Inferior parietal cortex (tissue), 1 donor: ENCODE data around the gene KLHL29.
A peak's percentile ranks its signal among the peaks of the same experiment; 100 is the strongest.

Experiments
- DNase-seq: peaks from one replicate; pipeline ENCODE4 v3.0.0-alpha.2; 2016; ENCODE audit errors: extremely low spot score

KLHL29 gene

GRCh38 chr2:23629772-23630480 is 244.9 kb downstream of the KLHL29 start:
- no peak for DNase-seq

- no peak for DNase-seq
These were observed 246.0 kb downstream of the KLHL29 start for GRCh38 chr2:23630961-23631360.

GRCh38 chr2:23631389-23631788 is 246.4 kb downstream of the KLHL29 start:
- DNase-seq: no peak

- DNase-seq: no peak
These were observed 247.4 kb downstream of the KLHL29 start for GRCh38 chr2:23632386-23632785.

- no peak for DNase-seq
These were observed 247.9 kb downstream of the KLHL29 start for GRCh38 chr2:23632831-23633395.

GRCh38 chr2:23633966-23634365 is 249.0 kb downstream of the KLHL29 start:
- DNase-seq: no peak

GRCh38 chr2:23635442-23636340 is 250.7 kb downstream of the KLHL29 start:
- no peak for DNase-seq

- no peak for DNase-seq
These were observed 251.4 kb downstream of the KLHL29 start for GRCh38 chr2:23636426-23636825.

- DNase-seq: no peak
These were observed 252.2 kb downstream of the KLHL29 start for GRCh38 chr2:23637011-23637778.

- no peak for DNase-seq
These were observed 254.5 kb downstream of the KLHL29 start for GRCh38 chr2:23639406-23639982.

GRCh38 chr2:23640711-23641110 is 255.7 kb downstream of the KLHL29 start:
- DNase-seq: no peak

GRCh38 chr2:23642516-23642915 is 257.5 kb downstream of the KLHL29 start:
- no peak for DNase-seq

GRCh38 chr2:23645230-23645808 is 260.3 kb downstream of the KLHL29 start:
- no peak for DNase-seq

GRCh38 chr2:23647563-23647962 is 262.6 kb downstream of the KLHL29 start:
- no peak for DNase-seq

- no peak for DNase-seq
These were observed 264.3 kb downstream of the KLHL29 start for GRCh38 chr2:23649303-23649702.

- no peak for DNase-seq
These were observed 264.8 kb downstream of the KLHL29 start for GRCh38 chr2:23649819-23650218.

- no peak for DNase-seq
These were observed 266.5 kb downstream of the KLHL29 start for GRCh38 chr2:23651187-23652080.

- no peak for DNase-seq
These were observed 268.3 kb downstream of the KLHL29 start for GRCh38 chr2:23653326-23653725.

- DNase-seq: no peak
These were observed 269.8 kb downstream of the KLHL29 start for GRCh38 chr2:23654756-23655155.

GRCh38 chr2:23655934-23656596 is 271.1 kb downstream of the KLHL29 start:
- DNase-seq: peak; percentile 63
